ENCODE measurements around the gene CTDSPL2.
"Not testable (repeated sequence)": the region's sequence is repeated elsewhere in the genome, so short reads cannot be mapped to it uniquely, and the experiment has no call there.

The CTDSPL2 gene

GRCh38 chr15:44542596-44542995, 115.2 kb downstream of the CTDSPL2 start:
- no peak overlapping the region for H3K27ac ChIP-seq
- ChIA-PET POLR2A (ENCODE audit: low non-redundant PET) (interaction anchor here (0.9 kb wide), 1 partner anchor 12 kb away, joined by 3 read pairs; no protein-coding TSS in a partner anchor), CTCF (no interaction called here)
- TF ChIP-seq CTCF (conservative IDR thresholded peaks at IDR 0.05; ENCODE audit: low read depth), result no peak
- DNase-seq (ENCODE audit: low spot score), result no peak

- POLR2A ChIA-PET (ENCODE audit: low non-redundant PET); DNase-seq (ENCODE audit: low spot score); CTCF ChIA-PET: not testable (repeated sequence)
- peak overlapping the region; percentile 25 for H3K27ac ChIP-seq
Measured at GRCh38 chr15:44544745-44545144, 117.3 kb downstream of the CTDSPL2 start.

- TF ChIP-seq CTCF (conservative IDR thresholded peaks at IDR 0.05; ENCODE audit: low read depth), result peak; percentile 18; the same call in 1 of the 2 replicates
- POLR2A ChIA-PET (ENCODE audit: low non-redundant PET), result no interaction called here
- no peak overlapping the region for H3K27ac ChIP-seq
- no peak for DNase-seq (ENCODE audit: low spot score)
- CTCF ChIA-PET, result interaction anchor here (0.6 to 1.1 kb wide), 6 partner anchors 9 to 258 kb away, joined by 3 to 6 read pairs (median 4); partner anchors contain the start of gene EIF3J
Measured at GRCh38 chr15:44545913-44546802, 118.7 kb downstream of the CTDSPL2 start.

- peak overlapping the region; percentile 38 for H3K27ac ChIP-seq
- POLR2A ChIA-PET (ENCODE audit: low non-redundant PET), result interaction anchor here (0.7 kb wide), 1 partner anchor 9 kb away, joined by 3 read pairs; no protein-coding TSS in a partner anchor
- CTCF ChIA-PET; DNase-seq (ENCODE audit: low spot score): not testable (repeated sequence)
Measured at GRCh38 chr15:44549152-44549551, 121.7 kb downstream of the CTDSPL2 start.

GRCh38 chr15:44550256-44550655, 122.8 kb downstream of the CTDSPL2 start:
- no peak overlapping the region for H3K27ac ChIP-seq
- DNase-seq (ENCODE audit: low spot score), result no peak
- TF ChIP-seq CTCF (conservative IDR thresholded peaks at IDR 0.05; ENCODE audit: low read depth), result peak; percentile 64
- ChIA-PET POLR2A (ENCODE audit: low non-redundant PET) (no interaction called here), CTCF (interaction anchor here (0.6 to 0.7 kb wide), 2 partner anchors 60 to 262 kb away, joined by 4 to 6 read pairs; no protein-coding TSS in a partner anchor)

GRCh38 chr15:44550734-44551133, 123.3 kb downstream of the CTDSPL2 start:
- no peak for DNase-seq (ENCODE audit: low spot score)
- POLR2A ChIA-PET (ENCODE audit: low non-redundant PET), result no interaction called here
- CTCF ChIA-PET, result no interaction called here

More at GRCh38 chr15:44550734-44551133, 123.3 kb downstream of the CTDSPL2 start:
- H3K27ac ChIP-seq, result no peak overlapping the region
- no peak; the same call in 1 of the 2 replicates for TF ChIP-seq CTCF (conservative IDR thresholded peaks at IDR 0.05; ENCODE audit: low read depth)

Data from RWPE1 (cell line).